ENCODE data around the gene ROPN1L. TPM values are rescaled to one million over a fixed set of nuclear protein-coding genes. Genes with fewer than 3 reads are reported as not detected.
"Not testable (repeated sequence)": the region's sequence is repeated elsewhere in the genome, so short reads cannot be mapped to it uniquely, and the experiment has no call there.

Gene ROPN1L
- total RNA-seq, 2 donors from 2014 or later, result 1.3 to 4.3 TPM

DNA sequence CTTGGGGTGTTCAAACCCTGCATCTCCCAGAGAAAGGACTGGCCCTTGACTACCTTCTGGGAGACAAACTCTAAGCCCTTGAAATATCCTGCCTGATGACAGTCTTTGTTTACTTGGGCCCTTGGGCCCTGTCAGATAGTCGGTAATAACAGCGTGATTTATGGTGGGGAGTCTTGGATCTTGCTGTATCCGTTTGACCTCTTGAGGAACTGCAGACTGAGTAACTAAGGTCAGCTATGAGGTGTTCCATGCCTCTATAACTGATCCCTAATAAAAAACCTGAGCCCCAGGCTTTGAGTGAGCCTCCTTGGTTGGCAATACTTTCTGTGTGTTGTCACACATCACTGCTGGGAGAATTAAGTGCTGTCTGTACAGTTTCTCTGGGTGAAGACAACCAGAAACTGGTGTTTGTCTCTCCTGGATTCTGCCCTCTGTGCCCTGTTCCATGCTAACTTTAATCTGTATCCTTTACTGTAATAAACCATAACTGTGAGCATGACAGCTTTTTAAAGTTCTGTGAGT, 66.0 kb downstream of the ROPN1L start:
- no peak for DNase-seq
- 51 to 61% methylated on average over 3 of the region's 3 CpGs for WGBS, 2 donors

DNA sequence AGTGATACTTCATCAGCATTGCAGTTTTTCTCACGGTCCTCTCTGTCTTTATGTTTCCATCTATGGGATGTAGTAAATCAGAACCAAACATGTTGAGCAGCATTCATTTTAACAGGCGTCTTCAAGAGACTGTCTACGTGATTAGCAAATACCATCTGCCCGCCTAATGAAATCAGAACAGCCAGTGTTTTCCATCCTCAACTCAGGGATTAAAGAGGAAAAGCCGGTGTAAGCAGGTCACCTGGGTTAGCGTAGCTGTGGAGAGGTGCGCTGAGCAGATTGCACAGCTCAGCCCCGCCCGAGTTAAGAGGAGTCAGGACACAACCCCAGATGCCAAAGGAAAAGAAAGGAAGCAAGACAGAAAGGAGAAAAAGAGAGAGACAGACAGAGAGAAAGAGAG, 67.9 kb downstream of the ROPN1L start:
- Histone ChIP-seq H3K36me3 (replicated peaks in 1 of 2; ENCODE audit: insufficient read depth in 1 of 2, low read depth in 2 of 2) (no peaks in the 10 kb centered on the region), H3K27me3 (no peaks in the 10 kb centered on the region), H3K9me3 (no peaks in the 10 kb centered on the region), H3K4me3 (no peak overlapping the region), H3K27ac (no peak overlapping the region), H3K4me1 (no peaks in the 10 kb centered on the region)
- WGBS, 2 donors, result 76 to 80% methylated on average over 9 of the region's 9 CpGs
- intact Hi-C loops (cut with DNase I), result no loop called here
- TF ChIP-seq POLR2A (IDR thresholded peaks at IDR 0.05), result no peak
- TF ChIP-seq, protein P1, sequence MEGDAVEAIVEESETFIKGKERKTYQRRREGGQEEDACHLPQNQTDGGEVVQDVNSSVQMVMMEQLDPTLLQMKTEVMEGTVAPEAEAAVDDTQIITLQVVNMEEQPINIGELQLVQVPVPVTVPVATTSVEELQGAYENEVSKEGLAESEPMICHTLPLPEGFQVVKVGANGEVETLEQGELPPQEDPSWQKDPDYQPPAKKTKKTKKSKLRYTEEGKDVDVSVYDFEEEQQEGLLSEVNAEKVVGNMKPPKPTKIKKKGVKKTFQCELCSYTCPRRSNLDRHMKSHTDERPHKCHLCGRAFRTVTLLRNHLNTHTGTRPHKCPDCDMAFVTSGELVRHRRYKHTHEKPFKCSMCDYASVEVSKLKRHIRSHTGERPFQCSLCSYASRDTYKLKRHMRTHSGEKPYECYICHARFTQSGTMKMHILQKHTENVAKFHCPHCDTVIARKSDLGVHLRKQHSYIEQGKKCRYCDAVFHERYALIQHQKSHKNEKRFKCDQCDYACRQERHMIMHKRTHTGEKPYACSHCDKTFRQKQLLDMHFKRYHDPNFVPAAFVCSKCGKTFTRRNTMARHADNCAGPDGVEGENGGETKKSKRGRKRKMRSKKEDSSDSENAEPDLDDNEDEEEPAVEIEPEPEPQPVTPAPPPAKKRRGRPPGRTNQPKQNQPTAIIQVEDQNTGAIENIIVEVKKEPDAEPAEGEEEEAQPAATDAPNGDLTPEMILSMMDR (IDR thresholded peaks at IDR 0.05), result no peak
- ATAC-seq (no peak), DNase-seq (no peak)

More for the DNA sequence above, 66.0 kb downstream of the ROPN1L start:
- no peak for ATAC-seq
- Histone ChIP-seq H3K36me3 (replicated peaks in 1 of 2; ENCODE audit: insufficient read depth in 1 of 2, low read depth in 2 of 2) (no peaks in the 10 kb centered on the region), H3K4me3 (no peak overlapping the region), H3K4me1 (peaks cover 9% of the 10 kb centered on the region), H3K27ac (no peak overlapping the region), H3K27me3 (no peaks in the 10 kb centered on the region), H3K9me3 (no peaks in the 10 kb centered on the region)
- TF ChIP-seq, protein P1 (IDR thresholded peaks at IDR 0.05), result no peak
- TF ChIP-seq POLR2A (IDR thresholded peaks at IDR 0.05), result no peak
- intact Hi-C loops (cut with DNase I), result no loop called here

DNA sequence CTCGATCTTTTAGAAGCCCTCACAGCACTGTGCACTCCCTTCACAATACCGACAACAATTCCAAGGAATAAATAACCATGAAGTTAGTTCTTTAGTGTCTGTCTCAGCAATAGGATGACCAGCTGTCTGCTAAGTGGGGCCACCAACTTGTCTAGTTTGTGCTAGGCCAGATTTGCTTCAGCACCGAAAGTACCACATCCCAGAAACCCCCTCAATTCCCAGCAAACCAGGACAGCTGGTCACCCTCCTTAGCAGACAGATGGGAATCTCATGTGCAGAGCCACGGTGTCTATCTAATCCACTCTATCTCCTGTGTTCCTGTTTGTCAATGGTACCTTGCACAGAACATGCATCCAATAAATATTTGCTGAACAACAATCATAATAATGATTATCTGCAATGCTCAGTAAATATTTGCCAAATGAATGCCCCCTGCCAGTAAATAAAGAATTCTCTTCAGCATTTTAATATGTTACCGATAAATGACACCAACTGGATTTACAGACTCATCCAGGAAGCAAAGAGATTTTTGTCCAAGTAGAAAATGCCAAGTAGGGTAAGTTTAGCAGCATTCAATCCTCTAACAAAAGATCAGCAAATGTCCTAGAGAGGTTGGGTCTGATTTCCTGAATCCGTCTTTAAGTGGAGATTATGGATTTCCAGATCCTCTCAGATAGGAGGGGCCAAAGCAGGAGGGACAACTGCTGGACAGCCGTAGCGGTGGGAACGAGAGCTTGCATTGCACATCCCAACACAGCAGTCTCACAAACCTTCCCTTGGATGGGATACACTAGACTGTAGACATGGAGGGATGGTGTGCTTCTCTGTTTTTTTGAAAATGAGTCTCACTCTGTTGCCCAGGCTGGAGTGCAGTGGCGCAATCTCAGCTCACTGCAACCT, 70.3 kb downstream of the ROPN1L start:
- 51 to 61% methylated on average over 10 of the region's 10 CpGs for WGBS, 2 donors
- Histone ChIP-seq H3K9me3 (no peaks in the 10 kb centered on the region), H3K27ac (no peak overlapping the region)

DNA sequence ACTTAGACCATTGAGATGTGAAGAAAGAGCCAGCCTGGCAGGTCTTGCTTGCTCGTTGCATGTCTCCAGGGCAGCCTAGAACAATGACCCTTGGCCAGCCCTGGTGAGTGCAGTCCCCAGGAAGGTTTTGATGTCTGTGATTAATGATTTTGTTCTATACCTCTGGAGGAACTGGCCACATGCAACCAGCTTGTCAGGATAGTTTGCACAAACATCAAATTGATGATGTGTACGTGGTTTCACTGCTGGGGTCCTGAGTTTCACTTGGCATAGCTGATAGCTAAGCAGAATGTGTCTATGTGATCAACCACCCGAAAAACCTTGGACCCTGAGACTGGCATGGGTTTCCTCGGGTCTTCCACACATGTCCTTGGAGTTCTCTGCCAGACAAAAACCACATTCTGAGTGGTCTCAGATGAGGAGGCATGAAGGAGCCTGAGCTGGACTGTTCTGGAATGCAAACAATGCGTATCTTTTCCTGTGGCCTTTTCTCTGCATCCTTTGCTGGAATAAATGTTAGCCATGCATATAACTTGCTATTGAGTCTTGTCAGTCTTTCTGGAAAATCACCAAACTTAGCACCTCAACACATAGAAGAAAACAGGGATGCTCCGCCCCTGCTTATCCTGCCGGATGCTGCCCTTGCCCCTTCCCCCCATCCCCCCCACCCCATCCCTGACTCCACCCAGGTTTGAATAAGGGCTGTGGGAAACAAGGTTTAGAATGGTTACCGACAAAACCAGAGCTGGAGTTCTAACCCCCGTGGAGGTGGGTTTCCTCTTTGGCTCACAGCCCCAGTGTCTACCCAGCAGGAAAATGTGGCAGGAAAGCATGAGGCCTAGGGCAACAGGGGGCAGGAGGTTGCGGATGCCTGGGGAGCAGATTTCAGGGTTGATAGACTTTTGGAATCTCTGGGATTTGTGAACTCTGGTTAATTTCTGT, 72.1 kb downstream of the ROPN1L start:
- TF ChIP-seq, protein P1 (IDR thresholded peaks at IDR 0.05), result no peak
- TF ChIP-seq POLR2A (IDR thresholded peaks at IDR 0.05), result no peak
- no peaks in the 10 kb centered on the region for H3K4me1 ChIP-seq
- no peak for DNase-seq
- H3K27ac ChIP-seq, result no peak overlapping the region
- no peak for ATAC-seq
- H3K4me3 ChIP-seq, result no peak overlapping the region
- H3K36me3 ChIP-seq (replicated peaks in 1 of 2; ENCODE audit: insufficient read depth in 1 of 2, low read depth in 2 of 2), result no peaks in the 10 kb centered on the region
- 35 to 43% methylated on average over 8 to 10 of the region's 10 CpGs for WGBS, 2 donors
- H3K9me3 ChIP-seq, result no peaks in the 10 kb centered on the region
- intact Hi-C loops (cut with DNase I), result no loop called here
- no peaks in the 10 kb centered on the region for H3K27me3 ChIP-seq

More for the DNA sequence above, 70.3 kb downstream of the ROPN1L start:
- Histone ChIP-seq H3K27me3 (no peaks in the 10 kb centered on the region), H3K36me3 (replicated peaks in 1 of 2; ENCODE audit: insufficient read depth in 1 of 2, low read depth in 2 of 2) (no peaks in the 10 kb centered on the region), H3K4me3 (no peak overlapping the region), H3K4me1 (no peaks in the 10 kb centered on the region)
- DNase-seq (no peak), ATAC-seq (no peak)
- TF ChIP-seq POLR2A (IDR thresholded peaks at IDR 0.05), result no peak
- TF ChIP-seq, protein P1 (IDR thresholded peaks at IDR 0.05), result no peak
- intact Hi-C loops (cut with DNase I), result no loop called here

- intact Hi-C loops (cut with DNase I); H3K4me3 ChIP-seq; ATAC-seq; DNase-seq; H3K9me3 ChIP-seq; H3K36me3 ChIP-seq (replicated peaks in 1 of 2; ENCODE audit: insufficient read depth in 1 of 2, low read depth in 2 of 2); H3K27me3 ChIP-seq; H3K4me1 ChIP-seq; H3K27ac ChIP-seq: not testable (repeated sequence)
- 77 to 87% methylated on average over 8 of the region's 8 CpGs for WGBS, 2 donors
Observed at GRCh38 chr5:10514572-10514971, 72.9 kb downstream of the ROPN1L start.

Data from body of pancreas (tissue), 4 donors.